ENCODE data around the gene SRRM1.
A peak's percentile ranks its signal among the peaks of the same experiment; 100 is the strongest.
"Not testable (repeated sequence)": the region's sequence is repeated elsewhere in the genome, so short reads cannot be mapped to it uniquely, and the experiment has no call there.

Gene SRRM1

GRCh38 chr1:24643363-24644099 is 429 bp downstream of the SRRM1 start:
- DNase-seq (ENCODE audit: low spot score), result no peak

GRCh38 chr1:24644100-24644384 is 940 bp downstream of the SRRM1 start:
- no peak for DNase-seq (ENCODE audit: low spot score)

GRCh38 chr1:24648919-24649318 is 5.8 kb downstream of the SRRM1 start:
- DNase-seq (ENCODE audit: low spot score), result no peak

- DNase-seq (ENCODE audit: low spot score), result no peak
These were observed 9.3 kb downstream of the SRRM1 start for GRCh38 chr1:24652382-24652781.

- DNase-seq (ENCODE audit: low spot score), result no peak
These were observed 10.9 kb downstream of the SRRM1 start for GRCh38 chr1:24654010-24654409.

- DNase-seq (ENCODE audit: low spot score), result no peak
These were observed 12.9 kb downstream of the SRRM1 start for GRCh38 chr1:24656046-24656445.

GRCh38 chr1:24657781-24658180 is 14.7 kb downstream of the SRRM1 start:
- no peak for DNase-seq (ENCODE audit: low spot score)

GRCh38 chr1:24659166-24659904 is 16.2 kb downstream of the SRRM1 start:
- no peak for DNase-seq (ENCODE audit: low spot score)

GRCh38 chr1:24659993-24660665 is 17.0 kb downstream of the SRRM1 start:
- DNase-seq (ENCODE audit: low spot score), result no peak

- DNase-seq (ENCODE audit: low spot score), result no peak
These were observed 21.5 kb downstream of the SRRM1 start for GRCh38 chr1:24664507-24665033.

GRCh38 chr1:24666794-24667193 is 23.7 kb downstream of the SRRM1 start:
- no peak for DNase-seq (ENCODE audit: low spot score)

- not testable (repeated sequence) for DNase-seq (ENCODE audit: low spot score)
These were observed 28.3 kb downstream of the SRRM1 start for GRCh38 chr1:24671372-24671771.

GRCh38 chr1:24672686-24673085 is 29.6 kb downstream of the SRRM1 start:
- not testable (repeated sequence) for DNase-seq (ENCODE audit: low spot score)

- no peak for DNase-seq (ENCODE audit: low spot score)
These were observed 30.2 kb downstream of the SRRM1 start for GRCh38 chr1:24673341-24673740.

- not testable (repeated sequence) for DNase-seq (ENCODE audit: low spot score)
These were observed 35.3 kb downstream of the SRRM1 start for GRCh38 chr1:24678421-24678820.

GRCh38 chr1:24679725-24680124 is 36.6 kb downstream of the SRRM1 start:
- no peak for DNase-seq (ENCODE audit: low spot score)

- peak; percentile 84 for DNase-seq (ENCODE audit: low spot score)
These were observed 40.6 kb downstream of the SRRM1 start for GRCh38 chr1:24683713-24684162.

- DNase-seq (ENCODE audit: low spot score), result no peak
These were observed 44.9 kb downstream of the SRRM1 start for GRCh38 chr1:24688033-24688432.

- DNase-seq (ENCODE audit: low spot score), result peak; percentile 82
These were observed 45.6 kb downstream of the SRRM1 start for GRCh38 chr1:24688621-24689195.

GRCh38 chr1:24691051-24691450 is 47.9 kb downstream of the SRRM1 start:
- DNase-seq (ENCODE audit: low spot score), result no peak

- DNase-seq (ENCODE audit: low spot score), result no peak
These were observed 49.4 kb downstream of the SRRM1 start for GRCh38 chr1:24692351-24692980.

- DNase-seq (ENCODE audit: low spot score), result no peak
These were observed 50.8 kb downstream of the SRRM1 start for GRCh38 chr1:24693827-24694379.

All from hepatic stellate cell (primary cell).